Thyroid gland (tissue), 4 donors: Measurements from ENCODE around the gene THOC2. TPM values are rescaled to one million over a fixed set of nuclear protein-coding genes. Genes with fewer than 3 reads are reported as not detected.
"Not testable (repeated sequence)": the region's sequence is repeated elsewhere in the genome, so short reads cannot be mapped to it uniquely, and the experiment has no call there.

ENCODE experiments used
- DNase-seq, 2 donors: peaks; one replicate each; pipeline ENCODE4 v3.0.0-alpha.2; 2019
- H3K27ac ChIP-seq, 3 donors: fragments of 200-600 bp; sonication (generic); 1 replicate in 2 of 3; 2 replicates in 1 of 3; pipeline ENCODE4 v1.5.1; 2016 to 2019; ENCODE audit warnings: mild to moderate bottlenecking in 1 of 3, moderate library complexity in 1 of 3
- H3K27me3 ChIP-seq: fragments of 200-600 bp; sonication (generic); one replicate; pipeline ENCODE4 v1.5.1; 2019
- H3K36me3 ChIP-seq, 2 donors: fragments of 200-600 bp; sonication (generic); one replicate each; pipeline ENCODE4 v1.5.1; 2016 to 2019
- H3K4me1 ChIP-seq, 2 donors: fragments of 200-600 bp; sonication (generic); one replicate each; pipeline ENCODE4 v1.5.1; 2017 to 2019
- H3K4me3 ChIP-seq, 3 donors: fragments of 200-600 bp; sonication (generic); replicated peaks in 1 of 3; 1 replicate in 2 of 3; 2 replicates in 1 of 3; pipeline ENCODE4 v1.5.1; 2016; ENCODE audit warnings: mild to moderate bottlenecking in 1 of 3
- H3K9me3 ChIP-seq: fragments of 200-600 bp; sonication (generic); one replicate; pipeline ENCODE4 v1.5.1; 2017
- POLR2A ChIP-seq, 2 donors: fragments of 450-650 bp; IDR thresholded peaks; one replicate each; pipeline ENCODE4 v1.6.1; 2017; ENCODE audit warnings: antibody characterized with exemption in 2 of 2, mild to moderate bottlenecking in 2 of 2, moderate library complexity in 1 of 2
- WGBS, 2 donors: methylation state at CpG; one replicate each; pipeline ENCODE4 v1.1.5; 2017; 5-methylcytosine and 5-hydroxymethylcytosine counted together
- intact Hi-C: fragments of 100-400 bp; cut with DNase I; formaldehyde crosslinking; loops from one replicate; pipeline ENCODE4 v1.15.1; 2023
- total RNA-seq, 4 donors: library from RNA; depleted of rRNA; stranded (reverse); fragments of >200 nt; gene quantifications; one replicate each; pipeline ENCODE4 v1.2.3, GENCODE V29; 2016
- TF ChIP-seq, protein P1 (sequence below), 6 experiments: fragments of 200-600 bp in 3 of 6; fragments of 450-650 bp in 3 of 6; sonication (generic) in 3 of 6; IDR thresholded peaks; one replicate each; pipeline ENCODE4 v1.5.1; 2016 to 2019; ENCODE audit warnings: antibody characterized with exemption in 6 of 6, mild to moderate bottlenecking in 2 of 6, inconsistent platforms in 1 of 6, moderate library complexity in 1 of 6

THOC2 gene, protein sequence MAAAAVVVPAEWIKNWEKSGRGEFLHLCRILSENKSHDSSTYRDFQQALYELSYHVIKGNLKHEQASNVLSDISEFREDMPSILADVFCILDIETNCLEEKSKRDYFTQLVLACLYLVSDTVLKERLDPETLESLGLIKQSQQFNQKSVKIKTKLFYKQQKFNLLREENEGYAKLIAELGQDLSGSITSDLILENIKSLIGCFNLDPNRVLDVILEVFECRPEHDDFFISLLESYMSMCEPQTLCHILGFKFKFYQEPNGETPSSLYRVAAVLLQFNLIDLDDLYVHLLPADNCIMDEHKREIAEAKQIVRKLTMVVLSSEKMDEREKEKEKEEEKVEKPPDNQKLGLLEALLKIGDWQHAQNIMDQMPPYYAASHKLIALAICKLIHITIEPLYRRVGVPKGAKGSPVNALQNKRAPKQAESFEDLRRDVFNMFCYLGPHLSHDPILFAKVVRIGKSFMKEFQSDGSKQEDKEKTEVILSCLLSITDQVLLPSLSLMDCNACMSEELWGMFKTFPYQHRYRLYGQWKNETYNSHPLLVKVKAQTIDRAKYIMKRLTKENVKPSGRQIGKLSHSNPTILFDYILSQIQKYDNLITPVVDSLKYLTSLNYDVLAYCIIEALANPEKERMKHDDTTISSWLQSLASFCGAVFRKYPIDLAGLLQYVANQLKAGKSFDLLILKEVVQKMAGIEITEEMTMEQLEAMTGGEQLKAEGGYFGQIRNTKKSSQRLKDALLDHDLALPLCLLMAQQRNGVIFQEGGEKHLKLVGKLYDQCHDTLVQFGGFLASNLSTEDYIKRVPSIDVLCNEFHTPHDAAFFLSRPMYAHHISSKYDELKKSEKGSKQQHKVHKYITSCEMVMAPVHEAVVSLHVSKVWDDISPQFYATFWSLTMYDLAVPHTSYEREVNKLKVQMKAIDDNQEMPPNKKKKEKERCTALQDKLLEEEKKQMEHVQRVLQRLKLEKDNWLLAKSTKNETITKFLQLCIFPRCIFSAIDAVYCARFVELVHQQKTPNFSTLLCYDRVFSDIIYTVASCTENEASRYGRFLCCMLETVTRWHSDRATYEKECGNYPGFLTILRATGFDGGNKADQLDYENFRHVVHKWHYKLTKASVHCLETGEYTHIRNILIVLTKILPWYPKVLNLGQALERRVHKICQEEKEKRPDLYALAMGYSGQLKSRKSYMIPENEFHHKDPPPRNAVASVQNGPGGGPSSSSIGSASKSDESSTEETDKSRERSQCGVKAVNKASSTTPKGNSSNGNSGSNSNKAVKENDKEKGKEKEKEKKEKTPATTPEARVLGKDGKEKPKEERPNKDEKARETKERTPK (N-terminal part only)
- 100 to 1,000 TPM; 117 to 229 (median 137) TPM for total RNA-seq

DNA sequence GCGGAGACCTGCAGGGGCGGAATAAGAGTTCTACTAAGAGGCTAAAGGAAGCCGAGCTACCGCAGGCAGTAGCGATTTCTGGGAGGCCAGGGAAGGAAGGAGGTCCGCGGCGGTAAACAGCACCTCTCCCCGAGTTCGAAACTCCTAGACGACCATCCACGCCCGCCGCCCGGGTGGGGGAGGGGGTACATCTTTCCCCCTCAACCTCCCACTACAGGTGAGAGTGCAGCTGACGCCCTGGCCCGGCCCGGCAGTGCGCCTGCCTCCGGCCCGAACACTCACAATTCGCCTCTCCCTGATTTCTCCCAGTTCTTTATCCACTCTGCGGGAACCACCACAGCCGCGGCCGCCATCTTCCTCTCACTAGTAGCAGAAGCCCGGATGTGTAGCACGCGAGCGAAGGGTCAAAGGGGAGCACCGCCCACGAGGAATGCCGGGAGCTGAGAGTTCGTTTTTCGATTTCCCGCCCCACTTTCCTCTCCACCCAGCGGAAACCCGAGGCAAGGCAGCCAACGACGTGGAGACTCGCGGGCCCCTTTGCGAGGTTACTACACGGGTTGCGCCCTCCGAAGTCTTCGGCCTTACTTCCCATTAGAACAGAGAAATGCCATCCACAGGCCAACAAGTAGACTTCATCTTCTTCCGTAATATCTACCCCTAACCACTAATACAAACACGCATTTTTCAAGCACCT lies at the start of gene THOC2:
Gene THOC2, minus strand, starts transcription at position 383 of the 694 bp plus-strand sequence. Its CDS starts 30 bp downstream, at position 353.
- peaks cover 0 to 4% of the 10 kb centered on the region in 2 donors for H3K4me1 ChIP-seq
- peak within 1 kb of the TSS; percentile 20 to 51 (median 48) for H3K4me3 ChIP-seq
- H3K9me3 ChIP-seq = no peaks in the 10 kb centered on the region
- TF ChIP-seq POLR2A (IDR thresholded peaks at IDR 0.05) = peak in 1 of 2 donors; percentile 63
- TF ChIP-seq, protein P1, sequence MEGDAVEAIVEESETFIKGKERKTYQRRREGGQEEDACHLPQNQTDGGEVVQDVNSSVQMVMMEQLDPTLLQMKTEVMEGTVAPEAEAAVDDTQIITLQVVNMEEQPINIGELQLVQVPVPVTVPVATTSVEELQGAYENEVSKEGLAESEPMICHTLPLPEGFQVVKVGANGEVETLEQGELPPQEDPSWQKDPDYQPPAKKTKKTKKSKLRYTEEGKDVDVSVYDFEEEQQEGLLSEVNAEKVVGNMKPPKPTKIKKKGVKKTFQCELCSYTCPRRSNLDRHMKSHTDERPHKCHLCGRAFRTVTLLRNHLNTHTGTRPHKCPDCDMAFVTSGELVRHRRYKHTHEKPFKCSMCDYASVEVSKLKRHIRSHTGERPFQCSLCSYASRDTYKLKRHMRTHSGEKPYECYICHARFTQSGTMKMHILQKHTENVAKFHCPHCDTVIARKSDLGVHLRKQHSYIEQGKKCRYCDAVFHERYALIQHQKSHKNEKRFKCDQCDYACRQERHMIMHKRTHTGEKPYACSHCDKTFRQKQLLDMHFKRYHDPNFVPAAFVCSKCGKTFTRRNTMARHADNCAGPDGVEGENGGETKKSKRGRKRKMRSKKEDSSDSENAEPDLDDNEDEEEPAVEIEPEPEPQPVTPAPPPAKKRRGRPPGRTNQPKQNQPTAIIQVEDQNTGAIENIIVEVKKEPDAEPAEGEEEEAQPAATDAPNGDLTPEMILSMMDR (IDR thresholded peaks at IDR 0.05) = peak in 4 of 6 experiments; percentile 35 to 48 (median 40)
- H3K36me3 ChIP-seq = no peaks in the 10 kb centered on the region
- intact Hi-C loops = no loop called here
- DNase-seq = peak; percentile 83 to 85
- H3K27ac ChIP-seq = peak within 1 kb of the TSS; percentile 45 to 90 (median 74)
- 1 to 2% methylated on average over 12 to 21 of the region's 49 CpGs for WGBS, 2 donors
- no peaks in the 10 kb centered on the region for H3K27me3 ChIP-seq

DNA sequence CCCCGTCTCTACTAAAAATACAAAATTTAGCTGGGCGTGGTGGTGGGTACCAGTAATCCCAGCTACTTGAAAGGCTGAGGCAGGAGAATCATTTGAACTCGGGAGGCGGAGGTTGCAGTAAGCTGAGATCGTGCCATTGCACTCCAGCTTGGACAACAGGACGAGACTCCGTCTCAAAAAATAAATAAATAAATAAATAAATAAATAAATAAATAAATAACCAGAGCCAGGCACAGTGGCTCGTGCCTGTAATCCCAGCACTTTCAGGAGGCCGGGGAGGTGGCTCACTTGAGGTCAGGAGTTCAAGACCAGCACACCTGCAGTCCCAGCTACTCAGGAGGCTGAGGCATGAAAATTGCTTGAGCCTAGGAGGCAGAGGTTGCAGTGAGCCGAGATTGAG lies 48.9 kb upstream of the THOC2 start:
- H3K4me1 ChIP-seq, H3K4me3 ChIP-seq: not testable (repeated sequence)
- WGBS, 2 donors = 93 to 94% methylated on average over 8 to 10 of the region's 10 CpGs

DNA sequence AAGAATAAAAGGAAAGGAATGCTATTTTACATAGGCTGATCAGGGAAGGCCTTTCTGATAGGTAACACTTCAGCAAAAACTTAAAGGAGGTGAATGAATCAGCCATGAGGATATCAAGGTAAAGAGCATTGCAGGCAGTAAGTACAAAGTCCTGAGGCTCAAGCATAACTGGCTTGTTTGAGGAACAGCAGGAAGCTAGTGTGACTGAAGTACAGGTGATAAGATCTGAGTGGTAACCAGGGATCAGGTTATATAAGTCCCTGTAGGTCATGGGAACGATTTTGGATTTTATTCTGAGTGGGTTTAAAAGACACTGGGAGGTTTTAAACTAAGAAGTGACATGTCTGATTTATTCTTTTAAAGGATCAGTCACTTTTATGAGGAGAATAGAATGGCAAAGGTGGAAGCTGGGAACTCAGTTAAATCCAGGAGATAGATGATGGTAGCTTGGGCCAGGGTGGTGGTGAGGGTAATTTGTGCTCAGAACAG lies 47.1 kb upstream of the THOC2 start:
- H3K27ac ChIP-seq = no peak overlapping the region
- TF ChIP-seq, protein P1 (IDR thresholded peaks at IDR 0.05) = no peak
- TF ChIP-seq POLR2A (IDR thresholded peaks at IDR 0.05) = no peak
- no peak for DNase-seq
- H3K4me3 ChIP-seq = no peak overlapping the region
- no peaks in the 10 kb centered on the region for H3K4me1 ChIP-seq
- WGBS, 2 donors = 12 to 31% methylated on average over 1 of the region's 1 CpG
- H3K9me3 ChIP-seq = no peaks in the 10 kb centered on the region
- no peaks in the 10 kb centered on the region for H3K36me3 ChIP-seq
- intact Hi-C loops = no loop called here
- H3K27me3 ChIP-seq = no peaks in the 10 kb centered on the region

More for the DNA sequence above, 48.9 kb upstream of the THOC2 start:
- intact Hi-C loops, H3K27me3 ChIP-seq, H3K27ac ChIP-seq, H3K9me3 ChIP-seq, H3K36me3 ChIP-seq, DNase-seq: not testable (repeated sequence)

DNA sequence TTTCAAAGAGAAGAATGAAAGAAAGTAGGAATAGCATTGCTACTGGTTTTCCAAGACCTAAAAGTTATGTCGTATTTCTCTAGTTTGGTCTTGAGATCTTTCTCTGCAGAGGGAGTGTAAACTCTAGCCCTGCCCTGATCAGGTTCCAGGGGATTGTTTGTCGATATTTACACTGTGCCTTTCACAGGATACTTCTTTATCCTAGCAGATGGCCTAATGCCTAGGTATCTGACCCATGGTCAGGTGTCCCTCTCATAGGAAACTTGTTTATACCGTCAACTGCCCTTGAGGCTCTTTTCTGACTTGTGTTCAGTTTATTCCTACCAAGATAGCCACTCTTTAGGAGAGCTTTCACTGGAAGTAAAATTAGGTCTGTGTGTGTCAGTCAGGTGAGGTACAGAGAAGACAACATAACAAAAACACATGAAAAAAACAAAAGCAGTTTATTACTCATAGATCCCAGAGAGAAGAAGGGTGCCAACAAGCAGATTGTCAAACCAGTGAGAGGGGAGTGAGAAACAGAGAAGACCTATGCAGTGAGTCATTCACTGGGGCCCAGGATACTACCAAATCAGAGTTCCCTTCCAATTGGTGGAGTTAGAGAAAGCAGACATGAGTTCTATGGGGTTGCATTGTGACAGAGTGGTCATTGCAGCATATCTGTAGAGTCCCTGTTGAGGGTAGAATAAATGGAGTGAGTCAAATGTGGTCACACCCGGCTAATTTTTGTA lies 40.6 kb upstream of the THOC2 start:
- no peak for TF ChIP-seq POLR2A (IDR thresholded peaks at IDR 0.05)
- TF ChIP-seq, protein P1 (IDR thresholded peaks at IDR 0.05) = no peak
- Histone ChIP-seq H3K27me3 (no peaks in the 10 kb centered on the region), H3K9me3 (no peaks in the 10 kb centered on the region), H3K36me3 (no peaks in the 10 kb centered on the region), H3K4me3 (no peak overlapping the region), H3K4me1 (no peaks in the 10 kb centered on the region), H3K27ac (no peak overlapping the region)
- intact Hi-C loops = no loop called here
- 88 to 89% methylated on average over 4 of the region's 4 CpGs for WGBS, 2 donors
- no peak for DNase-seq
